HCT116 (cell line): ENCODE measurements around the gene MTFR1L. TPM values are rescaled to one million over a fixed set of nuclear protein-coding genes. Genes with fewer than 3 reads are reported as not detected.
A peak's percentile ranks its signal among the peaks of the same experiment; 100 is the strongest.

ENCODE experiments used
- ATAC-seq: fragments of 200-7000 bp; cut with Tn5 transposase; 2 replicates; pipeline ENCODE4 v1.9.1; 2020; ENCODE audit warnings: mild to moderate bottlenecking, moderate library complexity
- BruUV-seq: library from RNA; stranded (reverse); fragments of 400-500 nt; replicated peaks from 2 replicates; lab custom pipeline; 2021; lab: Mats Ljungman, UMichigan
- CTCF ChIA-PET: fragments of 300-600 bp; sonication (Branson Sonifier 250); formaldehyde crosslinking; loops from one replicate; lab custom pipeline; 2021; ENCODE audit warnings: antibody characterized with exemption; lab: Charles Lee
- POLR2A ChIA-PET: fragments of 300-600, 350-600 bp; sonication (Branson Sonifier 250); formaldehyde crosslinking; loops from one replicate; lab custom pipeline; 2021; ENCODE audit warnings: antibody characterized with exemption; lab: Charles Lee
- RAD21 ChIA-PET, 2 experiments: fragments of 300-600 bp; sonication (Branson Sonifier 250); formaldehyde crosslinking; loops; one replicate each; lab custom pipeline; 2023; ENCODE audit warnings: low total read pairs in 2 of 2; ENCODE audit not compliant: uncharacterized antibody in 2 of 2, unreplicated experiment in 2 of 2, low non-redundant PET in 1 of 2; lab: Charles Lee
- DNase-seq: peaks from one replicate; pipeline ENCODE4 v3.0.0-alpha.2; 2010; ENCODE audit warnings: low read depth, low spot score
- H2AFZ ChIP-seq: fragments of 200-600 bp; shearing (Covaris generic), sonication (generic); 2 replicates; pipeline ENCODE4 v1.6.1; 2017; ENCODE audit warnings: low read depth, mixed run types, mixed read lengths, antibody characterized with exemption, low read length; ENCODE audit not compliant: poor library complexity, severe bottlenecking
- H3K27ac ChIP-seq: 2 replicates; pipeline ENCODE4 v1.5.1; 2012; ENCODE audit warnings: low read depth, low read length
- H3K27me3 ChIP-seq: fragments of 200-600 bp; sonication (generic); 2 replicates; pipeline ENCODE4 v1.6.1; 2016; ENCODE audit warnings: mixed run types, low read length, mixed read lengths; ENCODE audit not compliant: insufficient read depth
- H3K36me3 ChIP-seq, 2 experiments: fragments of 200-500 bp in 1 of 2; fragments of 200-600 bp in 1 of 2; sonication (Bioruptor generic) in 1 of 2; sonication (generic) in 1 of 2; 2 replicates each; pipeline versions ENCODE4 v1.5.1 to v1.6.1; 2014 to 2016; ENCODE audit warnings: low read length in 2 of 2, inconsistent platforms in 1 of 2, mixed read lengths in 1 of 2, mixed run types in 1 of 2; ENCODE audit not compliant: insufficient read depth in 2 of 2, control insufficient read depth in 1 of 2
- H3K4me1 ChIP-seq, 2 experiments: fragments of 200-600 bp in 1 of 2; sonication (generic) in 1 of 2; 2 replicates each; pipeline versions ENCODE4 v1.5.1 to v1.6.1; 2012 to 2017; ENCODE audit warnings: low read length in 2 of 2, inconsistent platforms in 1 of 2, mild to moderate bottlenecking in 1 of 2, mixed read lengths in 1 of 2, mixed run types in 1 of 2, moderate library complexity in 1 of 2; ENCODE audit not compliant: insufficient read depth in 2 of 2, control insufficient read depth in 1 of 2
- H3K4me2 ChIP-seq: fragments of 200-600 bp; sonication (generic); 2 replicates; pipeline ENCODE4 v1.6.1; 2017; ENCODE audit warnings: mixed run types, low read length, mixed read lengths
- H3K4me3 ChIP-seq, 2 experiments: fragments of 200-600 bp in 1 of 2; sonication (generic) in 1 of 2; replicated peaks in 1 of 2; 2 replicates each; pipeline ENCODE4 v1.5.1; 2011 to 2016; ENCODE audit warnings: low read length in 2 of 2, control low read depth in 1 of 2, low read depth in 1 of 2, mild to moderate bottlenecking in 1 of 2, mixed read lengths in 1 of 2, mixed run types in 1 of 2
- H3K79me2 ChIP-seq: fragments of 200-600 bp; sonication (generic); 2 replicates; pipeline ENCODE4 v1.6.1; 2017; ENCODE audit warnings: mild to moderate bottlenecking, mixed run types, low read length, moderate library complexity, mixed read lengths; ENCODE audit not compliant: insufficient read depth
- H3K9ac ChIP-seq: fragments of 200-600 bp; sonication (generic); 2 replicates; pipeline ENCODE4 v1.6.1; 2016; ENCODE audit warnings: low read length, mixed read lengths
- H3K9me2 ChIP-seq: fragments of 200-600 bp; sonication (generic), shearing (Covaris generic); 2 replicates; pipeline ENCODE4 v1.6.1; 2017; ENCODE audit warnings: mixed run types, mild to moderate bottlenecking, moderate library complexity; ENCODE audit not compliant: insufficient read depth
- H3K9me3 ChIP-seq, 2 experiments: fragments of 200-500 bp in 1 of 2; fragments of 200-600 bp in 1 of 2; sonication (Bioruptor generic) in 1 of 2; sonication (generic) in 1 of 2; 2 replicates each; pipeline ENCODE4 v1.6.1; 2014 to 2017; ENCODE audit warnings: low read length in 2 of 2, mixed read lengths in 2 of 2, inconsistent platforms in 1 of 2, low read depth in 1 of 2, mild to moderate bottlenecking in 1 of 2, mixed run types in 1 of 2, moderate library complexity in 1 of 2; ENCODE audit not compliant: control insufficient read depth in 1 of 2, insufficient read depth in 1 of 2
- H4K20me1 ChIP-seq: fragments of 200-600 bp; sonication (generic), shearing (Covaris generic); 2 replicates; pipeline ENCODE4 v1.6.1; 2017; ENCODE audit warnings: mixed run types, mild to moderate bottlenecking, moderate library complexity; ENCODE audit not compliant: insufficient read depth
- CEBPB ChIP-seq: IDR thresholded peaks from 2 replicates; pipeline ENCODE4 v1.6.1; 2012; ENCODE audit warnings: low read depth
- ELF1 ChIP-seq: IDR thresholded peaks from 2 replicates; pipeline ENCODE4 v1.6.1; 2012; ENCODE audit warnings: low read depth, borderline replicate concordance
- EZH2phosphoT487 ChIP-seq: fragments of 200-600 bp; IDR thresholded peaks from 2 replicates; pipeline ENCODE4 v1.6.1; 2018; ENCODE audit warnings: antibody characterized with exemption, borderline replicate concordance
- JUND ChIP-seq: IDR thresholded peaks from 2 replicates; pipeline ENCODE4 v1.6.1; 2012
- POLR2A ChIP-seq: IDR thresholded peaks from 2 replicates; pipeline ENCODE4 v1.7.0; 2011; ENCODE audit warnings: borderline replicate concordance; ENCODE audit not compliant: insufficient read depth, insufficient read length; ENCODE audit errors: extremely low read depth
- POLR2AphosphoS5 ChIP-seq: IDR thresholded peaks from 2 replicates; pipeline ENCODE4 v1.6.1; 2011; ENCODE audit warnings: mild to moderate bottlenecking, low read depth, low read length, moderate library complexity
- RAD21 ChIP-seq: IDR thresholded peaks from 2 replicates; pipeline ENCODE4 v1.6.1; 2012; ENCODE audit warnings: low read depth, mild to moderate bottlenecking
- SIN3A ChIP-seq: IDR thresholded peaks from 2 replicates; pipeline ENCODE4 v1.6.1; 2012; ENCODE audit warnings: low read depth
- SP1 ChIP-seq: IDR thresholded peaks from 2 replicates; pipeline ENCODE4 v1.6.1; 2012; ENCODE audit warnings: low read depth
- TCF7L2 ChIP-seq: IDR thresholded peaks from 2 replicates; pipeline ENCODE4 v1.7.0; 2011; ENCODE audit warnings: borderline replicate concordance, inconsistent platforms; ENCODE audit not compliant: insufficient read depth, insufficient read length; ENCODE audit errors: extremely low read depth
- YY1 ChIP-seq: IDR thresholded peaks from 2 replicates; pipeline ENCODE4 v1.6.1; 2011; ENCODE audit warnings: low read length, low read depth, moderate library complexity, mild to moderate bottlenecking; ENCODE audit not compliant: insufficient replicate concordance; ENCODE audit errors: extremely low read depth
- ZFX ChIP-seq: fragments of 450-650 bp; IDR thresholded peaks from 2 replicates; pipeline ENCODE4 v1.6.1; 2017
- intact Hi-C: fragments of 100-400 bp; cut with micrococcal nuclease; formaldehyde crosslinking; loops from 2 replicates; pipeline ENCODE4 v1.10.0; 2022
- total RNA-seq: library from RNA; stranded (reverse); gene quantifications from one replicate; pipeline ENCODE4 v1.2.1, GENCODE V29; 2021; ENCODE audit not compliant: unreplicated experiment
- TF ChIP-seq, protein P1 (sequence below): IDR thresholded peaks from 2 replicates; pipeline ENCODE4 v1.6.1; 2012; ENCODE audit warnings: low read depth
- TF ChIP-seq, protein P2 (sequence below): IDR thresholded peaks from 2 replicates; pipeline ENCODE4 v1.6.1; 2012

MTFR1L gene
- total RNA-seq, 1 experiment from 2014 or later, result 35.8 TPM

DNA sequence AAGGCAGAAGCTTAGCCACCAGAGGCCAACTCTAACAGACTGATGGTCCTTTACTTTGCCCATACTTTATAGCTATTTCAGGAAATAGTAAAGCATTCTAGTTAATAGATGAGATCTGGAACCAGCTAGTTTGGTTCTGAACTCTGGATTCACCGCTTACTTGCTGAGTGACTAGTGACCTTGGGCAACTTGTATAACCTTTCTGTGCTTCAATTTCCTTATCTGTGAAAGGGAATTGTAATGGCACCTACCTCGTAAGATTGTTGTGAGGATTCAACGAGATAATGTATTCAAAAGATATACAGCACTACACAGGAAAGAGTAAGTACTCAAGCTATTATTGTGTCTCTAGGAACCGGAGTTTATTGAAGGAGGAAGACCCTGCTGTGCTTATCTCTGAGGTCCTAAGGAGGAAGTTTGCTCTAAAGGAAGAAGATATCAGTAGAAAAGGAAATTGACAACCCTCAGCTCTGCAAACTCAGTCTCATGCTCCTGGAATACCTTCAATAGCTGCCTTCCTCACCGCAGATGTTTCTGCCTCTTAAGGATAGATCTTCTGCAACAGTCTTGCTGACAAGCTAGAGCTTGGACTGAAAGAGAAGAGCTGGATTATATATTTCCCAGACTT is 11.9 kb downstream of the MTFR1L start:
- no peak overlapping the region for H3K27ac ChIP-seq

DNA sequence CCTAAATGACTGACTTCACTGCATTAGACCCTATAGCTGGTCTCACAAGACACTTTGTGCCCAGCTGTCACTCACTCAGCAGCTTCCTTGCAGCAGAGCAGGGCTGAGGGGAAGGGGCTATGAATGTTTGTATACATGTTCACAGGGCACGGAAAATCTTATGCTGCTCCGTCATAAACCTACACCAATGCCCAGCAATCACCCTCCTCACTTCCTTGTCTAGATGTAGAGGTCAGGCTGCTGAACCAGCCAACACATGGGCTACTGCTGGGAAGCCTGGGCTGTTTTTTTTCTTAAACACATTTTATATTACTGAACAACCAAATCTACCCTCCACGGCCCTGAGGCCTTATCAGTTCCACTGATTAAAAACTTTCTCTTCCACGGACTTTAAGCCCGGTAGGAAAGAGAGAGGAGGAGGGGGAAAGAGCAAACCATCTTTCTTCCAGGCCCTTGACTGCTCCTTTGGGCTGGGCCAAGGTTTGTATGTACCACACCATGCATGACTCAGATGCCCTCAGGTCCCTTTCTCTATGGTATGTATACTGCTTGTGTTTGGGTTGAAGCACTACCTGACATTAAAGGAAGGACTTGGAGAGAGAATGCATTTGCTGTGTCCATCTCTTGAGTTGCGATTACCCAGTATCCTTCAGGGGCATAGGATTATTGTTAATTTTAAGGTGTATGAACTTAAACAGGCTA is 12.7 kb downstream of the MTFR1L start:
- intact Hi-C loops, result no loop called here
- TSS peak; percentile 31 for BruUV-seq
- Histone ChIP-seq H3K4me1 (peaks cover 0 to 3% of the 10 kb centered on the region in 2 experiments; a peak in 1 of 4 replicates), H2AFZ (no peak overlapping the region), H3K27me3 (no peaks in the 10 kb centered on the region), H4K20me1 (no peaks in the 10 kb centered on the region; the same call in 1 of the 2 replicates), H3K36me3 (peaks cover 50 to 62% of the 10 kb centered on the region in 2 experiments), H3K9ac (no peak overlapping the region), H3K4me3 (no peak overlapping the region), H3K9me2 (no peaks in the 10 kb centered on the region), H3K27ac (no peak overlapping the region), H3K4me2 (no peak overlapping the region), H3K79me2 (peaks cover 56% of the 10 kb centered on the region), H3K9me3 (no peaks in the 10 kb centered on the region)
- RAD21 ChIA-PET, result no interaction called here
- TF ChIP-seq EZH2phosphoT487 (no peak), POLR2AphosphoS5 (no peak), POLR2A (no peak), SIN3A (no peak), SP1 (no peak), ELF1 (no peak), YY1 (no peak), RAD21 (no peak), CEBPB (no peak), JUND (no peak)
- TF ChIP-seq, protein P1, sequence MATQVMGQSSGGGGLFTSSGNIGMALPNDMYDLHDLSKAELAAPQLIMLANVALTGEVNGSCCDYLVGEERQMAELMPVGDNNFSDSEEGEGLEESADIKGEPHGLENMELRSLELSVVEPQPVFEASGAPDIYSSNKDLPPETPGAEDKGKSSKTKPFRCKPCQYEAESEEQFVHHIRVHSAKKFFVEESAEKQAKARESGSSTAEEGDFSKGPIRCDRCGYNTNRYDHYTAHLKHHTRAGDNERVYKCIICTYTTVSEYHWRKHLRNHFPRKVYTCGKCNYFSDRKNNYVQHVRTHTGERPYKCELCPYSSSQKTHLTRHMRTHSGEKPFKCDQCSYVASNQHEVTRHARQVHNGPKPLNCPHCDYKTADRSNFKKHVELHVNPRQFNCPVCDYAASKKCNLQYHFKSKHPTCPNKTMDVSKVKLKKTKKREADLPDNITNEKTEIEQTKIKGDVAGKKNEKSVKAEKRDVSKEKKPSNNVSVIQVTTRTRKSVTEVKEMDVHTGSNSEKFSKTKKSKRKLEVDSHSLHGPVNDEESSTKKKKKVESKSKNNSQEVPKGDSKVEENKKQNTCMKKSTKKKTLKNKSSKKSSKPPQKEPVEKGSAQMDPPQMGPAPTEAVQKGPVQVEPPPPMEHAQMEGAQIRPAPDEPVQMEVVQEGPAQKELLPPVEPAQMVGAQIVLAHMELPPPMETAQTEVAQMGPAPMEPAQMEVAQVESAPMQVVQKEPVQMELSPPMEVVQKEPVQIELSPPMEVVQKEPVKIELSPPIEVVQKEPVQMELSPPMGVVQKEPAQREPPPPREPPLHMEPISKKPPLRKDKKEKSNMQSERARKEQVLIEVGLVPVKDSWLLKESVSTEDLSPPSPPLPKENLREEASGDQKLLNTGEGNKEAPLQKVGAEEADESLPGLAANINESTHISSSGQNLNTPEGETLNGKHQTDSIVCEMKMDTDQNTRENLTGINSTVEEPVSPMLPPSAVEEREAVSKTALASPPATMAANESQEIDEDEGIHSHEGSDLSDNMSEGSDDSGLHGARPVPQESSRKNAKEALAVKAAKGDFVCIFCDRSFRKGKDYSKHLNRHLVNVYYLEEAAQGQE, result no peak
- CTCF ChIA-PET, result no interaction called here
- ATAC-seq (no peak), DNase-seq (no peak)
- POLR2A ChIA-PET, result no interaction called here

More for the DNA sequence above, 11.9 kb downstream of the MTFR1L start:
- Histone ChIP-seq H3K4me1 (no peaks in the 10 kb centered on the region), H3K36me3 (peaks cover 50 to 59% of the 10 kb centered on the region in 2 experiments), H3K9me2 (no peaks in the 10 kb centered on the region), H4K20me1 (no peaks in the 10 kb centered on the region; the same call in 1 of the 2 replicates), H3K27me3 (no peaks in the 10 kb centered on the region), H3K9me3 (no peaks in the 10 kb centered on the region), H2AFZ (no peak overlapping the region), H3K9ac (no peak overlapping the region), H3K4me2 (no peak overlapping the region), H3K4me3 (no peak overlapping the region), H3K79me2 (peaks cover 48% of the 10 kb centered on the region)
- ChIA-PET POLR2A (no interaction called here), CTCF (interaction anchor here (1.7 kb wide), 1 partner anchor 10 kb away, joined by 3 read pairs; no protein-coding TSS in a partner anchor), RAD21 (interaction anchor here in 1 of 2 experiments (0.5 kb wide), 1 partner anchor 60 kb away, joined by 5 read pairs; no protein-coding TSS in a partner anchor)
- intact Hi-C loops, result no loop called here
- no peak for DNase-seq
- TF ChIP-seq, protein P2, sequence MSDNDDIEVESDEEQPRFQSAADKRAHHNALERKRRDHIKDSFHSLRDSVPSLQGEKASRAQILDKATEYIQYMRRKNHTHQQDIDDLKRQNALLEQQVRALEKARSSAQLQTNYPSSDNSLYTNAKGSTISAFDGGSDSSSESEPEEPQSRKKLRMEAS, result no peak
- TF ChIP-seq ZFX (no peak), SP1 (no peak), POLR2A (no peak), SIN3A (no peak), EZH2phosphoT487 (no peak), TCF7L2 (no peak), RAD21 (no peak), POLR2AphosphoS5 (no peak)
- BruUV-seq, result no TSS peak
- no peak for ATAC-seq
